22Rv1 (cell line): ENCODE measurements around the gene PHF24.

ENCODE experiments used
- H3K27ac ChIP-seq: fragments of 450-650 bp; 2 replicates; pipeline ENCODE4 v1.5.1; 2017
- CTCF ChIP-seq: fragments of 450-650 bp; IDR thresholded peaks from 2 replicates; pipeline ENCODE4 v1.5.1; 2017; ENCODE audit warnings: mild to moderate bottlenecking
- ZFX ChIP-seq: fragments of 450-650 bp; IDR thresholded peaks from 2 replicates; pipeline ENCODE4 v1.6.1; 2017; ENCODE audit warnings: antibody characterized with exemption, borderline replicate concordance

PHF24 gene

GRCh38 chr9:35026671-35027070 is 68.6 kb downstream of the PHF24 start:
- TF ChIP-seq CTCF (no peak), ZFX (no peak)
- no peak overlapping the region for H3K27ac ChIP-seq

GRCh38 chr9:35027374-35027773 is 69.3 kb downstream of the PHF24 start:
- no peak for TF ChIP-seq CTCF
- TF ChIP-seq ZFX: no peak
- no peak overlapping the region for H3K27ac ChIP-seq

- TF ChIP-seq ZFX: no peak
- TF ChIP-seq CTCF: no peak
- H3K27ac ChIP-seq: no peak overlapping the region
Observed at GRCh38 chr9:35027860-35028259, 69.8 kb downstream of the PHF24 start.

GRCh38 chr9:35028341-35028740 is 70.3 kb downstream of the PHF24 start:
- no peak overlapping the region for H3K27ac ChIP-seq
- TF ChIP-seq ZFX: no peak
- no peak for TF ChIP-seq CTCF

- no peak for TF ChIP-seq CTCF
- no peak for TF ChIP-seq ZFX
- H3K27ac ChIP-seq: peak overlapping the region; percentile 56
Observed at GRCh38 chr9:35029241-35029640, 71.2 kb downstream of the PHF24 start.

GRCh38 chr9:35029852-35030251 is 71.8 kb downstream of the PHF24 start:
- H3K27ac ChIP-seq: peak overlapping the region; percentile 56

More at GRCh38 chr9:35029852-35030251, 71.8 kb downstream of the PHF24 start:
- no peak for TF ChIP-seq ZFX
